VCaP (cell line): ENCODE measurements around the gene MANSC4.
A peak's percentile ranks its signal among the peaks of the same experiment; 100 is the strongest.

ENCODE experiments used
- H3K27ac ChIP-seq: fragments of 450-650 bp; 2 replicates; pipeline ENCODE4 v1.5.1; 2017
- TF ChIP-seq, protein P1 (sequence below): fragments of 450-650 bp; conservative IDR thresholded peaks from 2 replicates; pipeline ENCODE4 v1.5.1; 2017; ENCODE audit warnings: mild to moderate bottlenecking, moderate library complexity

MANSC4 gene

DNA sequence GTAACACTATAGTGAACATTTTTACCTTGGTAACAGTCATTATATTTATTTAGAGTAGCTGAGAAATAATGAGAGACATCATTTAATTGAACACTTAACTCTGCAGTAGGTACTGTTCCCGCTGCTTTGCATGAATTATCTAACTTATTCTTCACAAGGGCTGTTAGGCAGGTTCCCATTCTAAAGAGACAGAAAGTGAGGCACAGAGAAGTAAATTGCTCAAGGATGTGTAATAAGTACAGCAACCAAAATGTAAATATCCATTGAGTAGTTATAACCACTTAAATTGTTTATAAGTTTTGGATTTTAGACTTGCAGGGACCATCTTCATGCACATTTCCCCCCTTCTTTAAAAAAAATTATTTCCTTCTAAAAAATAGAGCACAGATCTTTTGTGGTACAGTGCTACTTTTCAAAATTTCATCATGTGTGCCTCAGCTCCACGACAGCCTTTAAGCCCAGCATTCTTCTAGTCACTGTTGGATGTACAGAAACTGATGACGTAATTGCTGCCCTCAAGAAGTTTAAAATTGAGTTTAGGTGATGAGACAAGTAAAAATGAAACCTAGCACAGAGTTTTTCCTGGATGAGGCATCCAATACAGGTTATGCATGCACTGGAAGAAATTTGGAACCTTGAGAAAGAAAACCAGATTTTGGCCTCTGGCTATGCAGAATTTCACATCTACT, 6.0 kb upstream of the MANSC4 start:
- no peak overlapping the region for H3K27ac ChIP-seq
- TF ChIP-seq, protein P1, sequence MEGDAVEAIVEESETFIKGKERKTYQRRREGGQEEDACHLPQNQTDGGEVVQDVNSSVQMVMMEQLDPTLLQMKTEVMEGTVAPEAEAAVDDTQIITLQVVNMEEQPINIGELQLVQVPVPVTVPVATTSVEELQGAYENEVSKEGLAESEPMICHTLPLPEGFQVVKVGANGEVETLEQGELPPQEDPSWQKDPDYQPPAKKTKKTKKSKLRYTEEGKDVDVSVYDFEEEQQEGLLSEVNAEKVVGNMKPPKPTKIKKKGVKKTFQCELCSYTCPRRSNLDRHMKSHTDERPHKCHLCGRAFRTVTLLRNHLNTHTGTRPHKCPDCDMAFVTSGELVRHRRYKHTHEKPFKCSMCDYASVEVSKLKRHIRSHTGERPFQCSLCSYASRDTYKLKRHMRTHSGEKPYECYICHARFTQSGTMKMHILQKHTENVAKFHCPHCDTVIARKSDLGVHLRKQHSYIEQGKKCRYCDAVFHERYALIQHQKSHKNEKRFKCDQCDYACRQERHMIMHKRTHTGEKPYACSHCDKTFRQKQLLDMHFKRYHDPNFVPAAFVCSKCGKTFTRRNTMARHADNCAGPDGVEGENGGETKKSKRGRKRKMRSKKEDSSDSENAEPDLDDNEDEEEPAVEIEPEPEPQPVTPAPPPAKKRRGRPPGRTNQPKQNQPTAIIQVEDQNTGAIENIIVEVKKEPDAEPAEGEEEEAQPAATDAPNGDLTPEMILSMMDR = no peak

DNA sequence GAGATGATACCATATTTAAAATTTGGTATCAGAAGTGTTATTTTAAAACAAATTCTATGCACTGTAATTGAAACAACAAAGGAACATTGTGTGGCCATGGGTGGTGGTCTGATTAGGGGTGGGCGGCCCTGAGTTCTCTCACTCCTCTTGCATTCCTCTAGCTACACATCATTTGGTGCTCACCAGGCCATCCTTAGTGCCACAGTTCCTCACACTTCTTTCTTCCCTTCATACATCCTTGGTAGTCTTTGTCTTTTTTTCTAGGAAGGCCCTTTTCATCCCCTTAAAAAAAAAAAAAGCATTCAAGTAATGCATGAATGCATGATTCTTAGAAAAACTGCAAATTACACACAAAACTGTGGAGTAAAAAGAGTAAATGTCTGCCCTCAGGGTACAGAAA, 2.4 kb upstream of the MANSC4 start:
- TF ChIP-seq, protein P1 = no peak
- H3K27ac ChIP-seq = no peak overlapping the region

DNA sequence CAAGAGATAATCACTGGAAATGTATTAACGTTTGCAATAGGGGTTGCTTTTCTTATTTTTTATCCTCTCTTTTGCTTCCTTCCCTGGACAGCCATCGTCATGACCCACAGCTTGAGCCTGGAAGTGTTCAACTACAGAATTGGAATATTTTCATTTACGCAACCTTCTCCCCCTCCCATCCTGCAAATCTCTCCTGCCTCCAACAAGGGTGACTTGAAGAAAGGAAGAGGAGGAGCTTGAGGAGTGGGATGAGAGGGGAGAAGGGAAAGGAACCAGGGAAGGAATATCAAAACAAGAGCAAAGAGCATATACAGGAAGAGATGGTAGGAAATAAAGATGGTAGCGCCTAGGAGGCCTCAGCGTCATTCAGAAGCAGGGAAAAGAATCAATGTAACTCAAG, 1.6 kb upstream of the MANSC4 start:
- peak overlapping the region; percentile 97; the same call in 1 of the 2 replicates for H3K27ac ChIP-seq
- TF ChIP-seq, protein P1 = no peak

DNA sequence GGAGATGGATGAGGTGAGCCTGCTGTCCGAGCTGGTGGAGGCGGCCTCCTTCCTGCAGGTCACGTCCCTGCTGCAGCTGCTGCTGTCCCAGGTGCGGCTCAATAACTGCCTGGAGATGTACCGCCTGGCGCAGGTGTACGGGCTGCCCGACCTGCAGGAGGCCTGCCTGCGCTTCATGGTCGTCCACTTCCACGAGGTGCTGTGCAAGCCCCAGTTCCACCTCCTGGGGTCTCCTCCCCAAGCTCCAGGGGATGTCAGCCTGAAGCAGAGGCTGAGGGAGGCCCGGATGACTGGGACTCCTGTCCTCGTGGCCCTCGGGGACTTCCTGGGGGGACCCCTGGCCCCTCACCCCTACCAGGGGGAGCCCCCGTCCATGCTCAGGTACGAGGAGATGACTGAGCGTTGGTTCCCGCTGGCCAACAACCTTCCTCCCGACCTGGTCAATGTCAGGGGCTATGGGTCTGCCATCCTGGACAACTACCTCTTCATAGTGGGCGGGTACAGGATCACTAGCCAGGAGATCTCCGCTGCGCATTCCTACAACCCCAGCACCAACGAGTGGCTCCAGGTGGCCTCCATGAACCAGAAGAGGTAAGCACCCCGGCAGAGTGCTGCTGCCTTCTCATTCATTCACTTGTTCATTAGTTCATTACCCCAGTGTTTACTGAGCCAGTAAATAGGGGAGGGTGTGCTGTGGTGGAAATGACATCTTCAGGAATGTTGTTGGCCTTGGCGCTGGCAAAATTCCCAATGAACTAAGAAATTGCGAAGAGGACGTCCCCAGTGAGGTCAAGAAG, 774 bp upstream of the MANSC4 start:
- TF ChIP-seq, protein P1 = no peak
- H3K27ac ChIP-seq = peak overlapping the region; percentile 97

DNA sequence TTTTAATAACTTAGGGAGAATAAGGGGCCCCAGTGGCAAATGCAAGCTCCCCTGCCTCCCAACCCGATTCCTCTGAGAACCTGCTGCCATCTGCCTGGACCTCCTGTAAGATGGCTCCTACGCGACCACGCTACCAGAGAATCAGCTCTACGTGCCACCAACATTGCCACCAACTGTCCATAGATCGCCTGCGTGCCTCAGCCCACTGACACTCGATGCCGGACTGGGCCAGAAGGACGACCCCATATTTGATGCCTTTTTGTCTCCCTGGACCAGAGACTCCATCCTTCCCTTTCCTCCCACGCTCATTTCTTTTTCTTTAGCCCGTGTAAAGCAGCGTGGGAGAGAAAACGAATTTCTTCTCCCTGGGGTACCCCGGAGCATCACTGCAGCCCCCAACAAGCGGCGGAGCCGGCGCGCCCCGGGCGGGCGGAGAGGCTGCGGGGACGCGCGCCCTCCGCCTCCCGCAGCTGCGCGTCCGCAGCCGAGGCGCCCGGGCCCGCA, 568 bp downstream of the MANSC4 start:
- peak overlapping the region; percentile 97 for H3K27ac ChIP-seq
- TF ChIP-seq, protein P1 = no peak

DNA sequence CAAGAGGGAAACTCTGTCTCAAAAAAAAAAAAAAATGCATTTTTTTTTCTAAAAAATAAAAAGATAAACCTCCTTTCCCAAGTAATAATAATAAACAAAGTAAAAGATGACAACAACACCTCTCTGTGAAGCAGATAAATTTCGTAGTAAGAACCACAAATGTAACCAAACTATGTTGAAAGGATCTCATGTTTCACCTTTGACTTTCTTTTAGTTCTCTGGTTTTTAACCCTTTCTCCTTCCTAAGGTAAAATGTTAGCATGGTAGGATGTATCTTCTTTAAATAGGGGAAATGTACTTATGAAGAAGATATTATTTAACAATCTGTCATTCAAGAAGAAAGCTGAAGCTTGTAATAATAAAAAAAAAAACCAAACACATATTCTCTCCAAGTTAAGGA, 1.8 kb downstream of the MANSC4 start:
- no peak overlapping the region for H3K27ac ChIP-seq
- TF ChIP-seq, protein P1 = no peak

DNA sequence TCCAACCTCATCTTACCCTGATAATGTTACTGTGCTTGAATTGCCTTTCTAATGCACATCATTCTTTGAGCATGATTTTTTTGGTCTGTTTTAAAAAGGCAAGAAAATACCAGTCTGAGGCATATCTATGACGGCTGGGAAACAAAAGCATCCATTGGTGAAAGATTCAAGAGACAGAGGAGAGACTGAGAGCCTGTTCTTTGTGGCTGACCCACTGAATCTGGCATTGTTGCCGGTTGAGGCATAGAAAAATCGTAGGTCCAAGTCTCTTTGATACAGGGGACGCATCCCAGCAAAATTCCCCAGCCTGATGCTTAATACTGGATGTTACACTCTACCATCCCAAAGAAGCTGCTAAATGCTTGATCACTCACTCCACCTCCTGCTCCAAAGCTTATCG, 2.9 kb downstream of the MANSC4 start:
- TF ChIP-seq, protein P1 = no peak
- no peak overlapping the region for H3K27ac ChIP-seq
